T-helper 2 cell treated with Interferon-gamma antibody and Interleukin-4, amounts not matched to agents 100 ng/mL and 5 ng/mL, for 36 hours (primary cell): ENCODE results near the gene HIC1. TPM values are rescaled to one million over a fixed set of nuclear protein-coding genes. Genes with fewer than 3 reads are reported as not detected.
"Not testable (repeated sequence)": the region's sequence is repeated elsewhere in the genome, so short reads cannot be mapped to it uniquely, and the experiment has no call there.

Source experiments
- intact Hi-C: fragments of 100-400 bp; cut with micrococcal nuclease; formaldehyde crosslinking; loops from one replicate; pipeline ENCODE4 v1.15.1; 2023
- total RNA-seq: library from RNA; stranded (reverse); gene quantifications from 2 replicates; pipeline ENCODE4 v1.2.3, GENCODE V29; 2022

Gene HIC1
- total RNA-seq, result 65.7 and 66.8 TPM in 2 replicates

- intact Hi-C loops, result loop anchor here (1.0 to 2.0 kb wide), 5 partner anchors 16 to 299 kb away; partner anchors contain the start of genes SGSM2 and TSR1
Measured at GRCh38 chr17:2054512-2055291, at the start of gene HIC1. Gene HIC1, plus strand, starts transcription at chr17:2055103. Its CDS starts 1,588 bp downstream, at chr17:2056691.

GRCh38 chr17:2008332-2009126 is 46.4 kb upstream of the HIC1 start:
- intact Hi-C loops, result no loop called here

- intact Hi-C loops, result no loop called here
Measured at GRCh38 chr17:2009737-2010136, 45.2 kb upstream of the HIC1 start.

- intact Hi-C loops, result no loop called here
Measured at GRCh38 chr17:2011411-2012371, 43.2 kb upstream of the HIC1 start.

- intact Hi-C loops, result no loop called here
Measured at GRCh38 chr17:2012499-2012898, 42.4 kb upstream of the HIC1 start.

GRCh38 chr17:2013220-2013993 is 41.5 kb upstream of the HIC1 start:
- intact Hi-C loops, result not testable (repeated sequence)

GRCh38 chr17:2013994-2014317 is 40.9 kb upstream of the HIC1 start:
- intact Hi-C loops, result no loop called here

- intact Hi-C loops, result no loop called here
Measured at GRCh38 chr17:2015314-2015713, 39.6 kb upstream of the HIC1 start.

- intact Hi-C loops, result no loop called here
Measured at GRCh38 chr17:2016494-2016893, 38.4 kb upstream of the HIC1 start.

GRCh38 chr17:2017274-2017941 is 37.5 kb upstream of the HIC1 start:
- intact Hi-C loops, result no loop called here

GRCh38 chr17:2018716-2019510 is 36.0 kb upstream of the HIC1 start:
- intact Hi-C loops, result no loop called here

GRCh38 chr17:2019723-2020122 is 35.2 kb upstream of the HIC1 start:
- intact Hi-C loops, result no loop called here

GRCh38 chr17:2020721-2021120 is 34.2 kb upstream of the HIC1 start:
- intact Hi-C loops, result no loop called here

- intact Hi-C loops, result no loop called here
Measured at GRCh38 chr17:2022647-2023240, 32.2 kb upstream of the HIC1 start.

- intact Hi-C loops, result no loop called here
Measured at GRCh38 chr17:2023256-2023655, 31.6 kb upstream of the HIC1 start.

- intact Hi-C loops, result no loop called here
Measured at GRCh38 chr17:2023692-2024571, 31.0 kb upstream of the HIC1 start.

- intact Hi-C loops, result loop anchor here (1.0 kb wide), 1 partner anchor 17 kb away; no protein-coding TSS in a partner anchor
Measured at GRCh38 chr17:2024572-2025219, 30.2 kb upstream of the HIC1 start.
